ENCODE results near the gene MAN1C1. TPM values are rescaled to one million over a fixed set of nuclear protein-coding genes. Genes with fewer than 3 reads are reported as not detected.
A peak's percentile ranks its signal among the peaks of the same experiment; 100 is the strongest.

The MAN1C1 gene
- total RNA-seq, 1 donor from 2014 or later: 8.6 TPM

DNA sequence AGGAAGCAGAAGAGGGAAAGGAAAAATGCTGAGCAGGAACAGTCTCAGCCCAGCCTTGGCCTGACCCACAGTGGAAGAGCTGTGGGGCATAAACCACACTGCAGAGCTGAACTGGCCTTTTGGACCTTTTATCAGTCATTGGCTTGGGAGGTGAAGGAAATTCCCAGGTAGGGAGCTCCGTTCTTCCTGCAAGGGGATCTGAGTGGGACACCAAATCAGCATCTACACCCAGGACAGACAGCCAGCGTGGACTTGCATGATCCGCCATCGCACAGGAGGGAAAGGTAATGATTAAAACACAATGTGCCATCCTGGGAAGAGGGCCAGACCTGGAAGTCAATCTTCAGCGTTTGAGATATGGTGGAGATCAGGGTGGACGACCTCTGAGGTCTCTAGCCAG lies 202.0 kb downstream of the MAN1C1 start:
- no peak for DNase-seq

DNA sequence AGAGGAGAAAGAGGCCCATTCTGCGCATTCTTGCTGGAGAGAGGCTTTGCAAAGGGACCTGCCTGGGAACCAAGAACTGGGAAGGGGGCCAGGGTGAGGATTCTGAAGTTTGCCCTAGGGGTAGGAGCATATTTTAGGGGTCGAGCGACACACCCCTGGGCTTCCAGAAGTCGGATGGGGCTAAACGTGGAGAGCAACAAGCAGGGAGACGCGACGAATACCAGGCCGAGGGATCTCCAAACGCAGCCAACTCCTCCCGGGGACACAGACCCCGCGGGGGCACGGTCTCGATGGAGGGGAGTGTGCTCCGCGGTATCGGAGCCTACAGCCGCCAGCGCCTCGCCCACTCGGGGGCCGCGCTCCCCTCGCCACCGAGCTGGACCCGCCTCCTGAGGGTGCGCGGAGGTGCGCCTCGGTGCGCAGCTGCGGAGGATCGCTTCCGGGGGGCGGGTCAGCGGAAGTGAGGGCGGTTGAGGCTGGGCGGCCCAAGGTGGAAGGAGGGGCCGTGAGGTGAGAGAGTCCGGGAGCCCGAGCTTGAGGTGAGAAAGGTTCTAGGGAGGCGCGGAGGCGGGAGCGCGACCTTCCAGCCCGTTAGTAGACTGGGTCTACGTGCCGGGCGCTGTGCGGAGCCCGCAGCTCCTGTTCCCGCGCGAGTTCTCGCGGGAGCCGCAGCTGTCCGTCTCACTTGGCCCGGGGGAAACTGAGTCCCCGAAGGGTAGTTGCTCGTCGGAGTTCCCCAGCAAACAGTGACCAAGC lies 203.1 kb downstream of the MAN1C1 start, which contains the start of gene MTFR1L:
Gene MTFR1L, plus strand, starts transcription at position 464 of the 756 bp plus-strand sequence. CDS start 3,151 bp downstream, outside the sequence.
- DNase-seq: peak; percentile 83

DNA sequence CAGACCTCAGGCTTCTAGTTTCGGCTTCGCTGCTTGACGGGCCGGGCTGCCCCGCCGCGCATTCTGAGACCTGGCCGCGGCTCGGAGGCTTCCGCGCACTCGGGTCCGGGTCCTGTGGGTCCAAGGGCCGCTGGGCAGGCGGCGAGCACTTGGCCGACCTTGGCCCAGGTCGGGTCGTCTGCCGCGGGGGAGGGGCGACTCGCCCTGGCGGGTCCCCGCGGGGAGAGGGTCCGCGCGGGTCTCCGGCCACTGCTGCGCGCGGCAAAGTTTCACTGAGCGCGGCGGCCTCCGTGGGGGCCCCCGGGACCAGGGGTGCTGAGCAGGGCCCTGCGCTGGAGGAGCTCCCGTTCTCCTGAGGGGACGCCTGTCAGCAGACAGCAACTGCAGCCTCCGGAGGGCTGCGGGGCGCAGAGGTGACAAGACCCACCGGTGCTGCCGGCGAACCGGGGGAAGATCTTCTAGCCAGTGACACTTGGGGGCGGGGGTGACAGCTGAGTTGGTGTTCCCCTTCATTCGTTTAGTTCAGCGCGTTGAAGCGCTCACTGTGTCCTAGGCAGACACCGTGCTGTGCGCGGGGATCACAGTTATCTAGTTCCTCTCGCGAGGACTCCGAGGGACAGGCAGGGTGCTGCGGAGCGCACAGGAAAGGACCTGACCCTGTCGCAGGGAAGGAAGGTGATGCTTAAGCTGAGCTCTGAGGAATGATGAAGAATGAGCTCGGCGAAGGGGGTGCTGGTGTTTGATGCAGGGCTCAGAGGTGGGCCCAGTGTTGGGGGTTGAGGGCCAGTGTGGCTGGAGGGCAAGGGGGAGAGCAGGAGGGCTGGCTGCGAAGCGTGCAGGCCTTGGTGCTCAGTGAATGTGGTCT lies 203.9 kb downstream of the MAN1C1 start:
- no peak for DNase-seq

DNA sequence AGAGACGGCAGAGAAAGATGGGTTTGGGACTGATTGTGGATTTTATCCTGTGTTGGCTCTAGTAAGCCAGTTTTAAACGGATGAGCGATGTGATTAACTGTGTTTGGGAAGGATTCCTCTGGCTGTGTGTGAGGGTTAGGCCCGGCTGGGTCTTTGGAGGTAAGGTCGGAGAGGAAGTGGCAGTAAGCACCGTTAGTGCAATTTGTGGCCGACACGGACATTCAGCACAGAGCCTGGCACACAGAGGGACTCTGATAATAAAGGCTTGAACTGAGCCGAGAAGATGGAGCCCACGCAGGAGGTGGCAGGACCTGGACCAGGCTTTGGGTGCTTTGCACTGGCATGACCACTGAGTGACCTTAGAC lies 204.5 kb downstream of the MAN1C1 start:
- DNase-seq: no peak

DNA sequence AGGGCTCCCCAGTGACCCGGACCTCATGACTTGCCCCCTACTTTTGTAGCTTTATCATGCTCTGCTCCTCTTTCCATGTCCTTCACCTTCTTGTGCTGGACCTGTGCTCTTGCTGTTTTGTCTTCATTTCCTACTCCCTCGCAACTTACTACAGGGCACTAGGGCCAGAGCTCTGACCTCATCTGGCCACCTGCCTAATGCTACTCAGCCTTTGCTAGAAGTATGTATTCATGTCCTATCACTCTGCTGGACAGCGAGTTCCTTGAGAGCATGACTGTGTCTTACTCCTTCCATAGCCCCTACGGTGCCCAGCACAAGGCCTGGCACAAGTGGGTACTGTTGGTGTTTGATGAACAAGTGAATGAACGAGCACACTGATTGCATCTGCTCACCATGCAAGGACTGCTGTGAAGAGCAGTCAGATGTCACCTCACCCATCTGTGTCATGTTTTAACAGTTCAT lies 205.1 kb downstream of the MAN1C1 start:
- no peak for DNase-seq

DNA sequence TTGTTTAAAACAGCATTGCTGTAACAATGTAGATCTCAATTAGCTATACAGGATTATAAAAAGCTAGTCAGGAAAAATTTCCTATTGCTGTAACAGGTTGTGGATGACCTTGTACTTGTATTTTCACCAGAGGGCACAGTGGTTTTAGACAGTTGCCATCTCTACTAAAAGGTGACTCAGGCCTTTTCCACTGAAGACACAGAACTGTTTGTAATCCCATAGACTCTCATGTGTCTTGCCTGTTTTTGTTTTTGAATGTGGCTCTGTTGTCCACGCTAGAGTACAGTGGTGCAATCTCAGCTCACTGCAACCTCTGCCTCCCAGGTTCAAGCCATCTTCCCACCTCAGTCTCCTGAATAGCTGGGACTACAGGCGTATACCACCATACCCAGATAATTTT lies 209.0 kb downstream of the MAN1C1 start:
- DNase-seq: no peak

DNA sequence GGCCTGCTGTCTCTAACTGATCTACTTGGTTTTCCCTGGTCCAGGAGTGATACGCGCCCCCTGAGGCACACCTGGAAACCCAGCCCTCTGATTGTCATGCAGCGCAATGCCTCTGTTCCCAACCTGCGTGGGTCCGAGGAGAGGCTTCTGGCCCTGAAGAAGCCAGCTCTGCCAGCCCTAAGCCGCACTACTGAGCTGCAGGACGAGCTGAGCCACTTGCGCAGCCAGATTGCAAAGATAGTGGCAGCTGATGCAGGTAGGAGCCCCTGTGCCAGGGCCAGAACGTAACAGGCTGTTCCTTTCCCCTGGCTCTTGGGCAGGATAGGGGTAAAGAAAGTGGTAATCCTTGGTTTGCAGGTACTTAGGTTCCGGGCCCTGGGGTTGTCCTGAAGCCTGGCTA lies 210.0 kb downstream of the MAN1C1 start:
- DNase-seq: no peak

DNA sequence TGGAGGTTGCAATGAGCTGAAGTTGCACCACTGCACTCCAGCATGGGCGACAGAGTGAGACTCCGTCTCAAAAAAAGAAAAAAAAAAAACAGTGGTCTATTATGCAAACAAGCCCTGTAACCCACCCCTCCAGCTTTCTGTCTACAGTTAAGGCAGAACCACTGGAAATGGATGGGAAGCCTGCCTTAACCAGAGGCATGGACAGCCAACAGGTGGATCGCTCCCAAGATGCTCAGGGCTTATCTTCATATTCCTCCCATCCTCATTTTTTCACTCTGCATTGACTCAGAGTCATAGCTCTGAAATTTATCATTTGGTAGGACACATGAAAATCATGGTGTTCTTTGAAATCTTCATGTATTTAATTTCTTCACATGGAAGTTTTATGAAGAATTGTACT lies 211.9 kb downstream of the MAN1C1 start:
- DNase-seq: no peak

DNA sequence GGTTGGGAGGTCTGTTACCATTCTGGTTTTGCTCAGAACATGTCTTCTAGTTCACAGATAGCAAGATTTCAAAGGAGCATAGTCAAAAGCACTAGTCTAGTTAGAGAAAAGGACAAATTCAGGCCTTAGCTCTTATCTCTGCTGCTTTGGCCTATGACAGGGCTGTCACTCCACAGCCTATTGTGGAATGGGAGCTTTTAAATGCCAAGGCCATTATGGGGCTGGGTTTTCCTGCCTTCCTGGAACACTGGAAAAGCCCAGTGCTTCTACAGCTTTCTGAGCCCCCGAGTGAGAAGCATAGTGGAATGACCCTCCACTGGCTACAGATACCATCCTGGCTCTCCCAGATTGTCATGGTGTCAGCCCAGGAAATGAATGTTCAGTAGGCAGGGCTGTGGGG lies 212.5 kb downstream of the MAN1C1 start:
- no peak for DNase-seq

DNA sequence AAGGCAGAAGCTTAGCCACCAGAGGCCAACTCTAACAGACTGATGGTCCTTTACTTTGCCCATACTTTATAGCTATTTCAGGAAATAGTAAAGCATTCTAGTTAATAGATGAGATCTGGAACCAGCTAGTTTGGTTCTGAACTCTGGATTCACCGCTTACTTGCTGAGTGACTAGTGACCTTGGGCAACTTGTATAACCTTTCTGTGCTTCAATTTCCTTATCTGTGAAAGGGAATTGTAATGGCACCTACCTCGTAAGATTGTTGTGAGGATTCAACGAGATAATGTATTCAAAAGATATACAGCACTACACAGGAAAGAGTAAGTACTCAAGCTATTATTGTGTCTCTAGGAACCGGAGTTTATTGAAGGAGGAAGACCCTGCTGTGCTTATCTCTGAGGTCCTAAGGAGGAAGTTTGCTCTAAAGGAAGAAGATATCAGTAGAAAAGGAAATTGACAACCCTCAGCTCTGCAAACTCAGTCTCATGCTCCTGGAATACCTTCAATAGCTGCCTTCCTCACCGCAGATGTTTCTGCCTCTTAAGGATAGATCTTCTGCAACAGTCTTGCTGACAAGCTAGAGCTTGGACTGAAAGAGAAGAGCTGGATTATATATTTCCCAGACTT lies 215.1 kb downstream of the MAN1C1 start:
- DNase-seq: no peak

DNA sequence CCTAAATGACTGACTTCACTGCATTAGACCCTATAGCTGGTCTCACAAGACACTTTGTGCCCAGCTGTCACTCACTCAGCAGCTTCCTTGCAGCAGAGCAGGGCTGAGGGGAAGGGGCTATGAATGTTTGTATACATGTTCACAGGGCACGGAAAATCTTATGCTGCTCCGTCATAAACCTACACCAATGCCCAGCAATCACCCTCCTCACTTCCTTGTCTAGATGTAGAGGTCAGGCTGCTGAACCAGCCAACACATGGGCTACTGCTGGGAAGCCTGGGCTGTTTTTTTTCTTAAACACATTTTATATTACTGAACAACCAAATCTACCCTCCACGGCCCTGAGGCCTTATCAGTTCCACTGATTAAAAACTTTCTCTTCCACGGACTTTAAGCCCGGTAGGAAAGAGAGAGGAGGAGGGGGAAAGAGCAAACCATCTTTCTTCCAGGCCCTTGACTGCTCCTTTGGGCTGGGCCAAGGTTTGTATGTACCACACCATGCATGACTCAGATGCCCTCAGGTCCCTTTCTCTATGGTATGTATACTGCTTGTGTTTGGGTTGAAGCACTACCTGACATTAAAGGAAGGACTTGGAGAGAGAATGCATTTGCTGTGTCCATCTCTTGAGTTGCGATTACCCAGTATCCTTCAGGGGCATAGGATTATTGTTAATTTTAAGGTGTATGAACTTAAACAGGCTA lies 215.9 kb downstream of the MAN1C1 start:
- DNase-seq: no peak

DNA sequence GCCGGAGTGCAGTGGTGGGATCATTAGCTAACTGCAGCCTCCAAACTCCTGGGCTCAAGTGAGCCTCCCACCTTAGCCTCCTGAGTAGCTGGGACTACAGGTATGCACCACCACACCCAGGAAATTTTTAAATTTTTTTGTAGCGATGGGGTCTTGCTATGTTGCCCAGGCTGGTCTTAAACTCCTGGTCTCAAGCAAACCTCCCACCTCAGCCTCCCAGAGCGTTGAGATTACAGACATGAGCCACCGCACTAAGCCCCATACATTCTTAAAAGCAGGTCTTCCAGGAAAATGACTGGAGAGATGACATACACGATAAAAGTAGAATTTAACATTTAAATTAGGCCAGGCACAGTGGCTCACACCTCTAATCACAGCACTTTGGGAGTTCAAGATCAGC lies 216.6 kb downstream of the MAN1C1 start:
- no peak for DNase-seq

Other genes starting within 250 kb of the MAN1C1 start
- not detected for gene RHCE, start 196.0 kb upstream of the MAN1C1 start, total RNA-seq
- gene MACO1, start 185.9 kb upstream of the MAN1C1 start, total RNA-seq: 93.7 TPM
- 1.2 TPM for gene LDLRAP1, start 73.2 kb upstream of the MAN1C1 start, total RNA-seq
- gene SELENON, start 183.4 kb downstream of the MAN1C1 start, total RNA-seq: 10.3 TPM
- gene MTFR1L, start 203.2 kb downstream of the MAN1C1 start, total RNA-seq: 32.8 TPM
- gene AUNIP, start 242.7 kb downstream of the MAN1C1 start, total RNA-seq: 1.7 TPM

All from occipital lobe (tissue), 2 donors.